Measurements from ENCODE around the gene IKZF3.

Gene IKZF3

DNA sequence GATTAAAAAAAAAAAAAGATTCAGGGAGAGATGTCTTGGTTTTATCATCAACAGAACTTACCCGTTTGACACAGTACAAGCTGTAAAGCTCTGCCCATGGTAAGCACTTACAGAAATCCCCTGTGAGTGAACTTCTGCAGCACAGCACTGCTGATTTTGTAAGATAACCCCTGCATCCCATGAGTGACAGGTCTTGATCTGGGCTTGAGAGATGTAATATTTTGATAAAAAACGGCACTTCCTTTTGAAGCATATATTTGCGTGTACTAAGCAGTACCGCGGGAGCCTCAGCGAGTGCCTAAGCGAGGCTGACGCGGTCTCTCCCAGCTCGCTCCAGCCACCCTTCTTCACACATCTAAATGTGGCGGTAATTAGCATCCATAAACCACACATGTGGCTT, 50.5 kb downstream of the IKZF3 start:
- DNase-seq (peak; percentile 77), ATAC-seq (ENCODE audit: insufficient read depth, low read depth) (peak; percentile 98)
- peaks cover 4% of the 10 kb centered on the region for H4K20me1 ChIP-seq (ENCODE audit: insufficient read depth, low read length)
- H3K4me3 ChIP-seq (ENCODE audit: low read depth in 1 of 2, low read length in 2 of 2): no peak overlapping the region
- no peak overlapping the region for H3K9ac ChIP-seq (ENCODE audit: low read depth, low read length)
- H3K27ac ChIP-seq (ENCODE audit: low read length): no peak overlapping the region
- no peaks in the 10 kb centered on the region for H3K9me3 ChIP-seq (ENCODE audit: insufficient read depth, low read length, severe bottlenecking)
- H3K4me1 ChIP-seq (ENCODE audit: insufficient read depth, low read length): peaks cover 30% of the 10 kb centered on the region
- TF ChIP-seq CTCF (IDR thresholded peaks at IDR 0.05; ENCODE audit: borderline replicate concordance, extremely low read depth, low read length, poor library complexity, severe bottlenecking): no peak
- TF ChIP-seq EZH2 (IDR thresholded peaks at IDR 0.05; ENCODE audit: borderline replicate concordance, low read depth, low read length, severe bottlenecking): no peak
- H2AFZ ChIP-seq (ENCODE audit: low read depth, low read length): no peak overlapping the region
- H3K79me2 ChIP-seq (ENCODE audit: insufficient read depth, low read length): no peaks in the 10 kb centered on the region
- no peaks in the 10 kb centered on the region for H3K27me3 ChIP-seq (ENCODE audit: insufficient read depth, low read length, poor library complexity)
- H3K36me3 ChIP-seq (ENCODE audit: insufficient read depth, low read length): no peaks in the 10 kb centered on the region
- peak overlapping the region; percentile 47 for H3K4me2 ChIP-seq (ENCODE audit: insufficient read depth, low read length)

GRCh38 chr17:39812466-39812865, 51.6 kb downstream of the IKZF3 start:
- Histone ChIP-seq H4K20me1 (ENCODE audit: insufficient read depth, low read length) (peaks cover 4% of the 10 kb centered on the region), H2AFZ (ENCODE audit: low read depth, low read length) (no peak overlapping the region), H3K4me3 (ENCODE audit: low read depth in 1 of 2, low read length in 2 of 2) (no peak overlapping the region), H3K79me2 (ENCODE audit: insufficient read depth, low read length) (no peaks in the 10 kb centered on the region), H3K27me3 (ENCODE audit: insufficient read depth, low read length, poor library complexity) (peaks cover 4% of the 10 kb centered on the region), H3K4me1 (ENCODE audit: insufficient read depth, low read length) (peaks cover 26% of the 10 kb centered on the region), H3K4me2 (ENCODE audit: insufficient read depth, low read length) (no peak overlapping the region), H3K9me3 (ENCODE audit: insufficient read depth, low read length, severe bottlenecking) (no peaks in the 10 kb centered on the region), H3K9ac (ENCODE audit: low read depth, low read length) (no peak overlapping the region), H3K36me3 (ENCODE audit: insufficient read depth, low read length) (no peaks in the 10 kb centered on the region), H3K27ac (ENCODE audit: low read length) (no peak overlapping the region)
- no peak for ATAC-seq (ENCODE audit: insufficient read depth, low read depth)
- no peak for TF ChIP-seq CTCF (IDR thresholded peaks at IDR 0.05; ENCODE audit: borderline replicate concordance, extremely low read depth, low read length, poor library complexity, severe bottlenecking)
- no peak for DNase-seq

DNA sequence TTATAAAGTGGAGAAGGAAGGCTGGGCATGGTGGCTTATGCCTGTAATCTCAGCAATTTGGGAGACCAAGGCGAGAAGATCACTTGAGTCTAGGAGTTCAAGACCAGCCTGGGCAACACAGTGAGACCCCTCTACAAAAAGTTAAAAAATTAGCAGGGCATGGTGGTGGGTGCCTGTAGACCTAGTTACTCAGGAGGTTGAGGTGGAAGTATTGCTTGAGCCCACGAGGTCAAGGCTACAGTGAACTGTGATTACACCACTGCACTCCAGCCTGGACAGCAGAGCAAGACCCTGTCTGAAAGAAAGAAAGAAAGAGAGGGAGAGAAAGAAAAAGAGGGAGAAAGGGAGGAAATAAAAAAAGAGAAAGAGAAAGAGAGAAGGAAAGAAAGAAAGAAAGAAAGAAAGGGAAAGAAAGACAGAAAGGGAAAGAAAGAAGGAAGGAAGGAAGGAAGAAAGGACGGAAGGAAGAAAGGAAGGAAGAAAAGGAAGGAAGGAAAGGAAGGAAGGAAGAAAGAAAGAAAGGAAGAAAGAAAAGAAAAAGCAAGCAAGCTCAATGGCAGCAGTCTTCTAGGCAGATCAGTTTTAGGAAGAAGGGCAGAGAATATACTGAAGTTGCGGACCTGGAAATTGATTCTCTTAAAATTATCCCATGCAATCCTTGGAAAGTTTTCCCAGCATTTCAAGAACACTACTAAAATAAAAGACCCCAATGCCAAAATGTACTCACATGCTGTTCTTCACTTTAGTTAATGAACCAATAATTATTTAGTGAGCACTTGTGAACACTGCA, 53.0 kb downstream of the IKZF3 start:
- Histone ChIP-seq H3K4me2 (ENCODE audit: insufficient read depth, low read length) (no peak overlapping the region), H3K4me1 (ENCODE audit: insufficient read depth, low read length) (peaks cover 26% of the 10 kb centered on the region), H3K79me2 (ENCODE audit: insufficient read depth, low read length) (no peaks in the 10 kb centered on the region), H3K4me3 (ENCODE audit: low read depth in 1 of 2, low read length in 2 of 2) (no peak overlapping the region), H2AFZ (ENCODE audit: low read depth, low read length) (no peak overlapping the region), H3K27me3 (ENCODE audit: insufficient read depth, low read length, poor library complexity) (peaks cover 4% of the 10 kb centered on the region), H4K20me1 (ENCODE audit: insufficient read depth, low read length) (peaks cover 4% of the 10 kb centered on the region), H3K9me3 (ENCODE audit: insufficient read depth, low read length, severe bottlenecking) (no peaks in the 10 kb centered on the region), H3K36me3 (ENCODE audit: insufficient read depth, low read length) (no peaks in the 10 kb centered on the region), H3K9ac (ENCODE audit: low read depth, low read length) (no peak overlapping the region), H3K27ac (ENCODE audit: low read length) (no peak overlapping the region)
- DNase-seq (no peak), ATAC-seq (ENCODE audit: insufficient read depth, low read depth) (no peak)
- TF ChIP-seq CTCF (IDR thresholded peaks at IDR 0.05; ENCODE audit: borderline replicate concordance, extremely low read depth, low read length, poor library complexity, severe bottlenecking) (no peak), EZH2 (IDR thresholded peaks at IDR 0.05; ENCODE audit: borderline replicate concordance, low read depth, low read length, severe bottlenecking) (no peak)
